Measurements from ENCODE around the gene ETV3. TPM values are rescaled to one million over a fixed set of nuclear protein-coding genes. Genes with fewer than 3 reads are reported as not detected.

ETV3 gene
- total RNA-seq, 1 donor from 2014 or later = 41.0 TPM

GRCh38 chr1:157117527-157118057 is 20.6 kb downstream of the ETV3 start:
- peaks cover 6% of the 10 kb centered on the region for H3K27me3 Mint-ChIP-seq
- no peak for DNase-seq (ENCODE audit: extremely low spot score, unreplicated experiment)
- peaks cover 8% of the 10 kb centered on the region for H3K4me1 Mint-ChIP-seq (ENCODE audit: unreplicated experiment)
- no peak overlapping the region for H3K27ac Mint-ChIP-seq
- TF ChIP-seq, protein P1, sequence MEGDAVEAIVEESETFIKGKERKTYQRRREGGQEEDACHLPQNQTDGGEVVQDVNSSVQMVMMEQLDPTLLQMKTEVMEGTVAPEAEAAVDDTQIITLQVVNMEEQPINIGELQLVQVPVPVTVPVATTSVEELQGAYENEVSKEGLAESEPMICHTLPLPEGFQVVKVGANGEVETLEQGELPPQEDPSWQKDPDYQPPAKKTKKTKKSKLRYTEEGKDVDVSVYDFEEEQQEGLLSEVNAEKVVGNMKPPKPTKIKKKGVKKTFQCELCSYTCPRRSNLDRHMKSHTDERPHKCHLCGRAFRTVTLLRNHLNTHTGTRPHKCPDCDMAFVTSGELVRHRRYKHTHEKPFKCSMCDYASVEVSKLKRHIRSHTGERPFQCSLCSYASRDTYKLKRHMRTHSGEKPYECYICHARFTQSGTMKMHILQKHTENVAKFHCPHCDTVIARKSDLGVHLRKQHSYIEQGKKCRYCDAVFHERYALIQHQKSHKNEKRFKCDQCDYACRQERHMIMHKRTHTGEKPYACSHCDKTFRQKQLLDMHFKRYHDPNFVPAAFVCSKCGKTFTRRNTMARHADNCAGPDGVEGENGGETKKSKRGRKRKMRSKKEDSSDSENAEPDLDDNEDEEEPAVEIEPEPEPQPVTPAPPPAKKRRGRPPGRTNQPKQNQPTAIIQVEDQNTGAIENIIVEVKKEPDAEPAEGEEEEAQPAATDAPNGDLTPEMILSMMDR (conservative IDR thresholded peaks at IDR 0.05) = no peak
- no peaks in the 10 kb centered on the region for H3K9me3 Mint-ChIP-seq
- no peaks in the 10 kb centered on the region for H3K36me3 Mint-ChIP-seq
- H3K4me3 Mint-ChIP-seq = no peak overlapping the region

DNA sequence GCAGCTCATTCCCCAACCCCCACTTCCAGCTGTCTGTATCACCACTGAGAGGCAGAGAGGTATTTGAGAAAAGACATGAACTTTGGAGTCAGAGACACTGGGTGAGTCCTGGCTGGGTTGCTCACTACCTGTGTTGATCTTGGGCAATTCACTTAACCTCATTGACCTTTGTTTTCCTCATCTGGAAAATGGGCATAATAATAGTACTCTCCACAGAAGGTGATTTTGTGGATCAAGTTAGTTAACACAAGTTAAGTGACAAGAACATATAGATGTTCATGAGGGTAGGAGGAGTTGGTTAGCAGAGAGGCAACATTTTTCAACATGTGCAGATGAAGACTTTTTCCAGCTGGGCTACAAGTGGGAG is 21.5 kb downstream of the ETV3 start:
- no peak for DNase-seq (ENCODE audit: extremely low spot score, unreplicated experiment)
- Mint-ChIP-seq H3K27ac (no peak overlapping the region), H3K4me1 (ENCODE audit: unreplicated experiment) (peaks cover 12% of the 10 kb centered on the region)

DNA sequence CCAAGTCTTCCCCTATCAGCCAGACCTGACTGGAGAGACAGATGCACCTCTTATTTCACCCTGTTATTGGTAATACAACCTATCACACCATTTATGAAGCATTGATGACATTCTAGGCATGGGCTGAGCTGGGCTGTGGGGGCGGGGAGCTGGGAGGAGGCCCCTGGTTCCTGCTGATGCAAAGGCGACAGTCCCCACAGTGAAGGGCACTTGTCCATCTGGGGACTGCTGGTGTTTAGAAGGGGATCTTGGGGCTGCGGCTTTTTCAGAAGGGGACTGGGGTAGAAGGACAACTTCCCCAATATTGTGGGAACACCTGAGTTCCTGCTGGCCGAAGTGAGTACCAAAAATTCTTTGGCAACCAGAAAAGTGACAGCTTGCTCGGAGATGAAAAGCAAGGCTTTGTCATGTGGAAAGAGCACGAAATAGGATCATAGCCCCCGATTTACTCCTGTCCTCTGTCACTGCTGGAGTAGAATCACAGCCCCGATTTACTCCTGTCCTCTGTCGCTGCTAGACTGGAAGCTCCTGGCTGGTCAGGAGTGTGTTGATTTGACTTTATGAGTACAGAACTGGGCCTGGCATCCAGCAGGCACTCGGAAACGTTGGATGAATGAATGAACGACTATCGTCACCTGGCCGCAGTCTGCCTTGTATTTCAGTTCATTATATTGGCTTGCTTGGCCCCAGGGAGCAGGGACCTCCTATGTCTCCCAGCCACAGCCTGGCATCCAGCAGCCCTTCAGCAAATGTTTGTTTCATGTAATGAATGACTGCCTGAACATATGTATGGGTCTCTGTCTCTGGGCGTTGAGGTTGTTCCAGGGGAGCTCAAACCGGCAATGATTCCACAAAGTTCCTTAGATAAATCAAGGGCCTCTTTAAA is 22.1 kb downstream of the ETV3 start:
- no peak overlapping the region for H3K4me3 Mint-ChIP-seq
- peaks cover 12% of the 10 kb centered on the region for H3K4me1 Mint-ChIP-seq (ENCODE audit: unreplicated experiment)
- no peak for DNase-seq (ENCODE audit: extremely low spot score, unreplicated experiment)

More for the DNA sequence above, 21.5 kb downstream of the ETV3 start:
- Mint-ChIP-seq H3K36me3 (no peaks in the 10 kb centered on the region), H3K27me3 (peaks cover 14% of the 10 kb centered on the region), H3K9me3 (no peaks in the 10 kb centered on the region), H3K4me3 (no peak overlapping the region)
- TF ChIP-seq, protein P1 (conservative IDR thresholded peaks at IDR 0.05) = no peak

DNA sequence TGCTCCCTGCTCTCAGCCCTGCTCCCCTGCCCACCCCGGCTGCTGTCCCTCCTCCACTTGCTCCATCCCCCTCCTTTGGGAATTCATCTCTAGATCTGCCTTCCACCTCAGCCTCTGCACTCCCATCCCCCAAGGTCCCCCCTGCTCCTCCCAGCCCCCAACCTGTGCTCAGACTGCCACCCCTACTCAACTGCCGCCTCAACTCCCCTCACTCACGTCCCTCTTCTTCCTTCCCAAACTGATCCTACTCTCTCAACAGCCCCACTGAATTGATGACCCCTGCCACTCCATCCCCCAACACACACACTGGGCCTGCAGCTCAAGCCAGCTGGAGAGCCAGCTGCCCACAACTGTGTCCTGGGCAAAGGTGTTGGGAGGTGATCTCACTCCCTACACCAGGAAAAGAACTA is 22.8 kb downstream of the ETV3 start:
- Mint-ChIP-seq H3K36me3 (no peaks in the 10 kb centered on the region), H3K4me3 (no peak overlapping the region), H3K27ac (no peak overlapping the region), H3K4me1 (ENCODE audit: unreplicated experiment) (peaks cover 16% of the 10 kb centered on the region), H3K9me3 (no peaks in the 10 kb centered on the region), H3K27me3 (peaks cover 24% of the 10 kb centered on the region)
- DNase-seq (ENCODE audit: extremely low spot score, unreplicated experiment) = no peak
- TF ChIP-seq, protein P1 (conservative IDR thresholded peaks at IDR 0.05) = no peak

More for the DNA sequence above, 22.1 kb downstream of the ETV3 start:
- Mint-ChIP-seq H3K36me3 (no peaks in the 10 kb centered on the region), H3K27me3 (peaks cover 20% of the 10 kb centered on the region), H3K27ac (no peak overlapping the region), H3K9me3 (no peaks in the 10 kb centered on the region)
- TF ChIP-seq, protein P1 (conservative IDR thresholded peaks at IDR 0.05) = no peak

DNA sequence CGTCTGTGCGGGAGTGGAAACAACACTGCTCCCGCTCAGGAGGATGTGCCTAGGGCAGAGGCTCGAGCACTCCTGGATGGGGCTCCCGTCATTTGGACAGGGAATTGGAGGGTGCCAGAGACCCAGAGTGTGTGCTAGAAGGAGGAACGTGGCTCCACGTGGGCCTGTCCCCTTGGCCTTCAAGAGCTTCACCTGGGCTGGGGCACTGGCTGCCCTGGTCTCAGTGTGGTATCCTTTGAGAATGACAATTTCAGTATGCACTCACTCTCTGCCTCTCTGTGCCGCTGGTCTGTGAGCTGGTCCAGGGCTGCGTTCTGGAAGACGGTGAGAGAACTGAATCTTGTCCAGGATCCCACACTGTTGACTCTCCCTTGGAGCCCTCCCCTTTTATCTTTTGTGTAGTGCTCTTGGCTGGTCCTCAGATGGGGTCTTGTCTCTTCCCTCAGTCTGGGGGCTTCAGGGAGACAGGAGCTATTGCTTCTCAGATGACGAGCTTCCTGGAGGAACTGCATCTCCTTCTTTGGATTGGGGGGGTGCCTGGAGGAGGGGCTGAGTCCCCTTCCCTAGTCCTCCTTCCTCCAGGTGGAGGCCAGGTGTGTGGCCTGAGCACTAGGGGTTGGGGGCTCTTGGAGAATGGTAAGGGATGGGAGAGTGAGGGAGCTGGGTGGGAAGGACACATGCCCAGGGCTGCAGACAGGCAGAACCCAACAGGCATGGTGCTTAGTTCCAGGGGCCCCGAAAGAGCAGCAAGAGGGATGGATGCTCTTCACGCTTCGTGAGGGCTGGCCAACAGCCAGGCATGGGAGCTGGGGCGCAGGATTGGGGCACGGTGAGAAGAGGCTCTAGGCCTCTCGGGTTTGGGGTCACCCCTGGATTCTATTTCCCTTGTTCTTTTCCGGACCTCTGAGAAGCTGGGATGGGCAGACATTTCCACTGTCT is 23.7 kb downstream of the ETV3 start:
- Mint-ChIP-seq H3K4me1 (ENCODE audit: unreplicated experiment) (peaks cover 16% of the 10 kb centered on the region), H3K27me3 (peaks cover 29% of the 10 kb centered on the region), H3K36me3 (no peaks in the 10 kb centered on the region), H3K4me3 (no peak overlapping the region), H3K9me3 (no peaks in the 10 kb centered on the region), H3K27ac (no peak overlapping the region)
- DNase-seq (ENCODE audit: extremely low spot score, unreplicated experiment) = no peak
- TF ChIP-seq, protein P1 (conservative IDR thresholded peaks at IDR 0.05) = no peak

Measured in type B pancreatic cell (in vitro differentiated cells).